Mesenchymal stem cell (in vitro differentiated cells and primary cell): ENCODE measurements around the gene ZNF229.

Source experiments
- DNase-seq: peaks from one replicate; pipeline ENCODE4 v3.0.0-alpha.2; 2013
- H2AFZ ChIP-seq: one replicate; pipeline ENCODE4 v1.6.1; 2013; ENCODE audit warnings: low read depth, mild to moderate bottlenecking, control low read depth, inconsistent platforms, low read length, moderate library complexity
- H2AK5ac ChIP-seq: 2 replicates; pipeline ENCODE4 v1.6.1; 2013; ENCODE audit warnings: low read length, moderate library complexity, mild to moderate bottlenecking, inconsistent platforms; ENCODE audit not compliant: severe bottlenecking
- H2BK120ac ChIP-seq: one replicate; pipeline ENCODE4 v1.6.1; 2013; ENCODE audit warnings: low read depth, mild to moderate bottlenecking, inconsistent platforms, low read length, moderate library complexity
- H2BK12ac ChIP-seq, 2 experiments: one replicate each; pipeline ENCODE4 v1.6.1; 2013; ENCODE audit warnings: inconsistent platforms in 2 of 2, low read length in 2 of 2, mild to moderate bottlenecking in 2 of 2, moderate library complexity in 2 of 2, control low read depth in 1 of 2
- H2BK15ac ChIP-seq: one replicate; pipeline ENCODE4 v1.6.1; 2013; ENCODE audit warnings: mild to moderate bottlenecking, low read depth, inconsistent platforms; ENCODE audit not compliant: poor library complexity, severe bottlenecking
- H2BK5ac ChIP-seq: 2 replicates; pipeline ENCODE4 v1.6.1; 2013; ENCODE audit warnings: low read depth, mild to moderate bottlenecking, low read length, control low read depth, inconsistent platforms; ENCODE audit not compliant: poor library complexity, severe bottlenecking
- H3K14ac ChIP-seq, 2 experiments: one replicate each; pipeline ENCODE4 v1.6.1; 2013; ENCODE audit warnings: inconsistent platforms in 2 of 2, low read length in 2 of 2, control low read depth in 1 of 2, mild to moderate bottlenecking in 1 of 2, moderate library complexity in 1 of 2
- H3K18ac ChIP-seq, 2 experiments: one replicate each; pipeline ENCODE4 v1.6.1; 2013; ENCODE audit warnings: inconsistent platforms in 2 of 2, low read length in 2 of 2, control low read depth in 1 of 2, low read depth in 1 of 2, mild to moderate bottlenecking in 1 of 2
- H3K23ac ChIP-seq, 2 experiments: one replicate each; pipeline ENCODE4 v1.6.1; 2013; ENCODE audit warnings: inconsistent platforms in 2 of 2, low read length in 2 of 2, mild to moderate bottlenecking in 2 of 2, moderate library complexity in 2 of 2, control low read depth in 1 of 2
- H3K27ac ChIP-seq: 2 replicates; pipeline ENCODE4 v1.5.1; 2013; ENCODE audit warnings: mild to moderate bottlenecking, moderate library complexity, low read length, control low read depth, inconsistent platforms; ENCODE audit not compliant: poor library complexity, severe bottlenecking
- H3K27me3 ChIP-seq, 2 experiments: 2 replicates each; pipeline versions ENCODE4 v1.6.1 to v1.7.0; 2013; ENCODE audit warnings: low read length in 2 of 2, mild to moderate bottlenecking in 2 of 2, moderate library complexity in 2 of 2, control low read depth in 1 of 2, inconsistent platforms in 1 of 2; ENCODE audit not compliant: control insufficient read depth in 1 of 2, insufficient read depth in 1 of 2
- H3K36me3 ChIP-seq, 2 experiments: 2 replicates each; pipeline versions ENCODE4 v1.6.1 to v1.7.0; 2013; ENCODE audit warnings: low read length in 2 of 2, control low read depth in 1 of 2, inconsistent platforms in 1 of 2, low read depth in 1 of 2, mild to moderate bottlenecking in 1 of 2; ENCODE audit not compliant: insufficient read depth in 2 of 2, control insufficient read depth in 1 of 2
- H3K4ac ChIP-seq, 2 experiments: one replicate each; pipeline ENCODE4 v1.6.1; 2013; ENCODE audit warnings: inconsistent platforms in 2 of 2, low read length in 2 of 2, mild to moderate bottlenecking in 2 of 2, moderate library complexity in 2 of 2, control low read depth in 1 of 2, low read depth in 1 of 2
- H3K4me1 ChIP-seq: 2 replicates; pipeline ENCODE4 v1.6.1; 2013; ENCODE audit warnings: low read depth, low read length, control low read depth; ENCODE audit not compliant: control insufficient read depth, insufficient read depth
- H3K4me2 ChIP-seq: 2 replicates; pipeline ENCODE4 v1.6.1; 2013; ENCODE audit warnings: low read length, mild to moderate bottlenecking, inconsistent platforms; ENCODE audit not compliant: poor library complexity, severe bottlenecking
- H3K4me3 ChIP-seq, 2 experiments: 2 replicates each; pipeline versions ENCODE4 v1.5.1 to v1.7.0; 2013; ENCODE audit warnings: low read length in 2 of 2, mild to moderate bottlenecking in 2 of 2, control low read depth in 1 of 2, low read depth in 1 of 2; ENCODE audit not compliant: insufficient read depth in 1 of 2
- H3K79me1 ChIP-seq: replicated peaks from 2 replicates; pipeline ENCODE4 v1.6.1; 2013; ENCODE audit warnings: mild to moderate bottlenecking, control low read depth, low read length, inconsistent platforms; ENCODE audit not compliant: poor library complexity, severe bottlenecking
- H3K9ac ChIP-seq: 2 replicates; pipeline ENCODE4 v1.7.0; 2013; ENCODE audit warnings: mild to moderate bottlenecking, low read length, moderate library complexity
- H3K9me3 ChIP-seq: 2 replicates; pipeline ENCODE4 v1.7.0; 2013; ENCODE audit warnings: mild to moderate bottlenecking, low read length; ENCODE audit not compliant: control insufficient read depth
- H4K8ac ChIP-seq: one replicate; pipeline ENCODE4 v1.6.1; 2013; ENCODE audit warnings: inconsistent platforms, mild to moderate bottlenecking, low read length, moderate library complexity
- H4K91ac ChIP-seq: one replicate; pipeline ENCODE4 v1.6.1; 2013; ENCODE audit warnings: mild to moderate bottlenecking, low read length, inconsistent platforms
- WGBS: methylation state at CpG from one replicate; pipeline ENCODE4 v1.1.7; 2013; ENCODE audit warnings: mixed read lengths; 5-methylcytosine and 5-hydroxymethylcytosine counted together

The ZNF229 gene

GRCh38 chr19:44451687-44452086 lies 3.4 kb upstream of the ZNF229 start:
- H3K9ac ChIP-seq, result no peak overlapping the region

DNA sequence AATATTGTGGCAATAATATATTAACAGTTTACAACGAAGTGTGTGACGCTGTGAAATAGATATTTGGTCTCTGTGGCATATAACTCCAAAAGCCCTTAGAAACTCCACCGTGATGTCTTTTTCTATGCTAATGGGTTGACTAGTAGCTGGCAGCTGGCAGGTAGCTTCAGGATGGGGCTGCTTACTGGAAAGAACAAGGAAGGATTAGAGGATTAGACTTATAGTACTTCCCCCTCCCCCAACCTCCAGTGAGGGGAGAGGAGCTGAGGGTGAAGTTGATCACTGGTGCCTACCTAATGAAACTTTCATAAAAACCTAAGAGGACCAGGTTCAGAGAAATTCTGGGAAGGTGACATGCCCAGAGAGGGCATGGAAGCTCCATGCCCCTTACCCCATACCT lies 9.8 kb downstream of the ZNF229 start:
- no peak overlapping the region for H3K4ac ChIP-seq
- no peak overlapping the region for H2AK5ac ChIP-seq
- H3K27ac ChIP-seq, result no peak overlapping the region
- no peak overlapping the region for H3K18ac ChIP-seq
- no peak overlapping the region for H2BK5ac ChIP-seq
- DNase-seq, result no peak
- H3K4me2 ChIP-seq, result no peak overlapping the region
- H3K36me3 ChIP-seq, result peaks cover 40 to 42% of the 10 kb centered on the region in 2 experiments
- no peak overlapping the region for H3K14ac ChIP-seq
- H3K4me1 ChIP-seq, result no peaks in the 10 kb centered on the region
- H2AFZ ChIP-seq, result no peak overlapping the region
- H3K27me3 ChIP-seq, result no peaks in the 10 kb centered on the region
- no peak overlapping the region for H2BK12ac ChIP-seq
- H2BK15ac ChIP-seq, result no peak overlapping the region
- H3K4me3 ChIP-seq, result no peak overlapping the region
- no peak overlapping the region for H3K9ac ChIP-seq
- no peak overlapping the region for H4K91ac ChIP-seq
- H3K79me1 ChIP-seq, result peaks cover 19% of the 10 kb centered on the region
- no peak overlapping the region for H2BK120ac ChIP-seq
- H4K8ac ChIP-seq, result no peak overlapping the region
- H3K9me3 ChIP-seq, result peaks cover 67% of the 10 kb centered on the region
- 100% methylated on average over 3 of the region's 3 CpGs for WGBS
- H3K23ac ChIP-seq, result no peak overlapping the region

More at GRCh38 chr19:44451687-44452086, 3.4 kb upstream of the ZNF229 start:
- Histone ChIP-seq H3K23ac (no peak overlapping the region), H2AK5ac (no peak overlapping the region), H4K8ac (no peak overlapping the region), H3K4me3 (no peak overlapping the region), H3K14ac (no peak overlapping the region), H3K27me3 (no peaks in the 10 kb centered on the region), H2AFZ (no peak overlapping the region), H4K91ac (no peak overlapping the region), H3K4me1 (no peaks in the 10 kb centered on the region), H2BK12ac (no peak overlapping the region), H3K4ac (no peak overlapping the region), H2BK120ac (no peak overlapping the region), H2BK15ac (no peak overlapping the region), H3K9me3 (peaks cover 65% of the 10 kb centered on the region), H3K4me2 (no peak overlapping the region), H3K36me3 (peaks cover 0 to 1% of the 10 kb centered on the region in 2 experiments), H3K27ac (no peak overlapping the region), H2BK5ac (no peak overlapping the region), H3K18ac (no peak overlapping the region), H3K79me1 (peaks cover 8% of the 10 kb centered on the region)
- WGBS, result 95% methylated on average over 18 of the region's 18 CpGs
- no peak for DNase-seq

DNA sequence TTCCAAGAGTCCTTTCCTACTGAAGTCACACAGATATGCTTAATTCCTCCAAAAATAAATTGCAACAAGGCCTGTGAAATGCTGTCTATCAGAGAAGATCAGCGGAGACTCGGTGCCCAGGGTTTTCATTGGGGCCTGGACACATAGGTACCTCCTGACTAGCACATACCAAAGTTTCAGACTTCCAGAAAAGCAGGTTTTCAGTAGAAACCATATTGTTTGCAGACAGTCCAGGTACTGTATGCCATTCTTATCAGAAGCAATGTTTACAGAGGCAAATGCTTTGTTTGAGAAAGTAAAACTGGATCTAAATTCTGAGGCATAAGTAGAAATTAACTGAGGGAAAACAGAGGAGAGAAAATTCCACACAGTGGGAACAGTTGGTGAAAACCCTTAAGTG lies 12.8 kb downstream of the ZNF229 start:
- Histone ChIP-seq H3K36me3 (peaks cover 33 to 44% of the 10 kb centered on the region in 2 experiments), H3K79me1 (peaks cover 21% of the 10 kb centered on the region), H3K4me1 (no peaks in the 10 kb centered on the region), H4K8ac (no peak overlapping the region), H3K23ac (no peak overlapping the region), H3K4me3 (no peak overlapping the region), H2BK12ac (no peak overlapping the region), H2BK120ac (no peak overlapping the region), H3K4ac (no peak overlapping the region), H3K27me3 (no peaks in the 10 kb centered on the region), H2BK15ac (no peak overlapping the region), H2AK5ac (no peak overlapping the region), H4K91ac (no peak overlapping the region), H3K18ac (no peak overlapping the region), H3K9me3 (peaks cover 67% of the 10 kb centered on the region), H2BK5ac (no peak overlapping the region), H3K4me2 (no peak overlapping the region), H3K9ac (no peak overlapping the region), H2AFZ (no peak overlapping the region), H3K14ac (no peak overlapping the region), H3K27ac (no peak overlapping the region)
- no peak for DNase-seq
- WGBS, result 92% methylated on average over 2 of the region's 2 CpGs

- Histone ChIP-seq H3K27me3 (no peaks in the 10 kb centered on the region), H2BK120ac (no peak overlapping the region), H2BK15ac (no peak overlapping the region)
Observed at GRCh38 chr19:44430956-44431355, 17.3 kb downstream of the ZNF229 start.

More at GRCh38 chr19:44430956-44431355, 17.3 kb downstream of the ZNF229 start:
- H3K4ac ChIP-seq, result no peak overlapping the region
- H3K4me1 ChIP-seq, result no peaks in the 10 kb centered on the region
- no peak overlapping the region for H3K9ac ChIP-seq
- H4K8ac ChIP-seq, result no peak overlapping the region
- no peak overlapping the region for H3K27ac ChIP-seq
- no peak overlapping the region for H3K23ac ChIP-seq
- no peak overlapping the region for H3K4me3 ChIP-seq
- H2AFZ ChIP-seq, result no peak overlapping the region
- H3K9me3 ChIP-seq, result peaks cover 88% of the 10 kb centered on the region
- H3K79me1 ChIP-seq, result peaks cover 12% of the 10 kb centered on the region
- no peak overlapping the region for H3K14ac ChIP-seq
- no peak overlapping the region for H2BK12ac ChIP-seq
- WGBS, result 92% methylated on average over 1 of the region's 1 CpG
- H3K36me3 ChIP-seq, result peaks cover 47 to 51% of the 10 kb centered on the region in 2 experiments
- H3K4me2 ChIP-seq, result no peak overlapping the region
- no peak for DNase-seq
- no peak overlapping the region for H2AK5ac ChIP-seq
- no peak overlapping the region for H4K91ac ChIP-seq
- H3K18ac ChIP-seq, result no peak overlapping the region
- no peak overlapping the region for H2BK5ac ChIP-seq
